Endometrial microvascular endothelial cells (primary cell): ENCODE results near the gene ROCK2. TPM values are rescaled to one million over a fixed set of nuclear protein-coding genes. Genes with fewer than 3 reads are reported as not detected.
"Not testable (repeated sequence)": the region's sequence is repeated elsewhere in the genome, so short reads cannot be mapped to it uniquely, and the experiment has no call there.

ENCODE experiments used
- in situ Hi-C: cut with HindIII; loops from 2 replicates; pipeline ENCODE4 v1.10.0; 2017; ENCODE audit warnings: low sequenced_read_pairs, low pct_unique_long_range_greater_than_20kb; ENCODE audit errors: inconsistent ontology term
- total RNA-seq: library from RNA; depleted of rRNA; stranded (reverse); fragments of >200 nt; gene quantifications from one replicate; pipeline ENCODE4 v1.2.3, GENCODE V29; 2015; ENCODE audit errors: inconsistent ontology term

ROCK2 gene
- total RNA-seq, 1 donor from 2014 or later, result 39.5 TPM

- in situ Hi-C loops, result no loop called here
These were observed 54.2 kb downstream of the ROCK2 start for GRCh38 chr2:11290211-11290610.

GRCh38 chr2:11288431-11288830, 56.0 kb downstream of the ROCK2 start:
- in situ Hi-C loops, result no loop called here

GRCh38 chr2:11286749-11287148, 57.7 kb downstream of the ROCK2 start:
- in situ Hi-C loops, result no loop called here

GRCh38 chr2:11286323-11286722, 58.1 kb downstream of the ROCK2 start:
- in situ Hi-C loops, result no loop called here

- in situ Hi-C loops, result no loop called here
These were observed 58.9 kb downstream of the ROCK2 start for GRCh38 chr2:11285499-11285898.

- in situ Hi-C loops, result no loop called here
These were observed 63.2 kb downstream of the ROCK2 start for GRCh38 chr2:11281186-11281585.

GRCh38 chr2:11280713-11281112, 63.7 kb downstream of the ROCK2 start:
- in situ Hi-C loops, result no loop called here

GRCh38 chr2:11279398-11279797, 65.0 kb downstream of the ROCK2 start:
- in situ Hi-C loops, result no loop called here

GRCh38 chr2:11278219-11278618, 66.2 kb downstream of the ROCK2 start:
- in situ Hi-C loops, result no loop called here

GRCh38 chr2:11275910-11276309, 68.5 kb downstream of the ROCK2 start:
- in situ Hi-C loops, result no loop called here

GRCh38 chr2:11270891-11271290, 73.5 kb downstream of the ROCK2 start:
- in situ Hi-C loops, result no loop called here

- in situ Hi-C loops, result no loop called here
These were observed 76.5 kb downstream of the ROCK2 start for GRCh38 chr2:11267931-11268330.

- in situ Hi-C loops, result no loop called here
These were observed 79.6 kb downstream of the ROCK2 start for GRCh38 chr2:11264818-11265217.

- in situ Hi-C loops, result no loop called here
These were observed 80.4 kb downstream of the ROCK2 start for GRCh38 chr2:11264007-11264406.

- in situ Hi-C loops, result no loop called here
These were observed 81.3 kb downstream of the ROCK2 start for GRCh38 chr2:11263177-11263576.

GRCh38 chr2:11262438-11262837, 82.0 kb downstream of the ROCK2 start:
- in situ Hi-C loops, result not testable (repeated sequence)

- in situ Hi-C loops, result not testable (repeated sequence)
These were observed 82.9 kb downstream of the ROCK2 start for GRCh38 chr2:11261564-11261963.

GRCh38 chr2:11260979-11261378, 83.5 kb downstream of the ROCK2 start:
- in situ Hi-C loops, result no loop called here

- in situ Hi-C loops, result no loop called here
These were observed 86.5 kb downstream of the ROCK2 start for GRCh38 chr2:11257964-11258363.

GRCh38 chr2:11257078-11257477, 87.4 kb downstream of the ROCK2 start:
- in situ Hi-C loops, result no loop called here

- in situ Hi-C loops, result no loop called here
These were observed 88.3 kb downstream of the ROCK2 start for GRCh38 chr2:11256166-11256565.

- in situ Hi-C loops, result no loop called here
These were observed 90.3 kb downstream of the ROCK2 start for GRCh38 chr2:11254100-11254536.
